GM12878 (cell line): Measurements from ENCODE around the gene DIO3.

Experiments used
- EGR1 ChIP-seq, 2 experiments: IDR thresholded peaks; 1 replicate in 1 of 2; 2 replicates in 1 of 2; pipeline ENCODE4 v1.6.1; 2011 to 2012; ENCODE audit warnings: low read depth in 2 of 2, low read length in 2 of 2, borderline replicate concordance in 1 of 2, mild to moderate bottlenecking in 1 of 2, moderate library complexity in 1 of 2
- MXI1 ChIP-seq: fragments of 150-350 bp; IDR thresholded peaks from 2 replicates; pipeline ENCODE4 v1.6.1; 2011; ENCODE audit warnings: low read depth, mild to moderate bottlenecking, inconsistent platforms, low read length, improper control_type of control experiment
- POLR2AphosphoS5 ChIP-seq: IDR thresholded peaks from 2 replicates; pipeline ENCODE4 v1.6.1; 2011; ENCODE audit warnings: mild to moderate bottlenecking, low read length, inconsistent platforms

DNA sequence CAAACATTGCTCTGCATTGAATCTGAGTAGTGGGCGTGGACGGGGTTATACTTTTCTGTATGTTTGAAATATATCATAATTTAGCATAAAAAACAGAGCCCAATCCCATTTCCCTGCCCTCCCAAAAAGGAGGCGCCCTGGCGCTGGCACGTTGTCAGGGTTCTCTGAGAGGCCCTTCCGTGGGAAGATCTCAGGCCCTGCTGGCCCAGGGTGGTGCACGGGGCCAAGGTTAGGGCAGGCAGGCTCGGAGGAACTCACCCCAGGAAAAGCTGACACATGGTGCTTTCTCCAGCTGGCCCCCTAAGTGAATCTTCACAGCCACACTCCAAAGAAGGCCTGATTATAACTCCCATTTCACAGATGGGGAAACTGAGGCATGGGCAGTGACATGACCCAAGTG lies 17.2 kb downstream of the DIO3 start:
- TF ChIP-seq MXI1 = no peak
- no peak for TF ChIP-seq POLR2AphosphoS5
- TF ChIP-seq EGR1 (IDR thresholded peaks at IDR 0.05; ENCODE audit: borderline replicate concordance in 1 of 2, low read depth in 2 of 2, low read length in 2 of 2) = no peak
